GM19397 (cell line): ENCODE data around the gene MBTPS1.
A peak's percentile ranks its signal among the peaks of the same experiment; 100 is the strongest.

Source experiments
- ATAC-seq: cut with Tn5 transposase; IDR thresholded peaks from one replicate; pipeline ENCODE4 v1.9.1; 2021; ENCODE audit warnings: mild to moderate bottlenecking, moderate library complexity; ENCODE audit not compliant: unreplicated experiment

The MBTPS1 gene

DNA sequence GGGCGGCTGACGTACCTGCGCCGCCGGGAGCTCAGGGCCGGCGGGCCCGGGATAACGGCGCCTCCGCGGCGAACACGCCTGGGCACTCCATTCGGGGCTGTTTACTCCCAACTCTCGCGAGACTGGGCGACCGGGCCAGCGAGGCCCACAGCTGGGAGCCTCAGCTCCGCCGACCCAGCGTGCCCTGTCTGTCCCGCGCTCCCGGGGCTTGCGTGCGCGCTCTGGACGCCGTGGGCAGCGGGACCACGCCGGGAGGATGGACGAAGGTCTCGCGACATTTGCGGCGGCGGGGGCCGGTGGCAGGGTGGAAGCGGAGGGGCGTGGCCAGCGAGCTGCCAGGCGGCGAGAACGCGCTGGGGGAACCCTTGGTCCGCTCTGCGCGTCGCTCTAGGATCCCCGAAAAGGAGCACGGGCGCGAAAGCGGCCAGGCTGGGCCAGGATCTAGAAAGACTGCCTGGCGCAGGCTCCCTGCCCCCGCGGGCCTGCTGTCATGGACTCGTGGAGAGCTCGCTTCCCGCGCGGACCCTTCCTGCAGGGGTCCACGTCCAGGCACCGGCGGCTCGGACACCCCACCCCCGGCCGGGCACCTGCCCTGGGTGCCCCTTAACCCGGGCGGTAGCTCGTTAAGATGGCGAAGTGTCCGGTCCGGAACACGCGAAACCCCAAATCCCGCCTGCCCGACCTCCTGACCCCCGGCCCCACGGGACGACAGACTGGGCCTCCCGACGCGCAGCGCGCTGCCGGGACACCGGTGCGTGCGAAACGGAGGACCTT, at the start of gene MBTPS1:
Gene MBTPS1, minus strand, starts transcription at position 223 of the 774 bp plus-strand sequence. CDS start 15,159 bp downstream, outside the sequence.
- ATAC-seq = peak; percentile 94

DNA sequence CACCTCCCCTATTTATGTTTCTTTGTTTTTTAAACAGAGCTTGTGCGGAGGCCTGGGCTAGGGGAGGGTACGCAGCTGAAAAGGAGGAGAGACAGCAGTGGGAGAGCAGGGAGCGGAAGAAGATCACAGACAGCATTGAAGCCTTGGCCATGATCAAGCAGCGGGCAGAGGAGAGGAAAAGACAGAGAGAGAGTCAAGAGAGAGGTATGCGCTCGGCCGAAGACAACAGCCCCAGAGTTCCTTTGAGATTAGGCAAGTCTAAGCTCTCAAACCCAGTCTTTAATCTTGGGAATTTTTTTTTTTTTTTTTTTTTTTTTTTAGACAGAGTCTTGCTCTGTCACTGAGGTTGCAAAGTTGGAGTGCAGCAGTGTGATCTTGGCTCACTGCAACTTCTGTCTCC, 49.0 kb upstream of the MBTPS1 start:
- ATAC-seq = no peak

DNA sequence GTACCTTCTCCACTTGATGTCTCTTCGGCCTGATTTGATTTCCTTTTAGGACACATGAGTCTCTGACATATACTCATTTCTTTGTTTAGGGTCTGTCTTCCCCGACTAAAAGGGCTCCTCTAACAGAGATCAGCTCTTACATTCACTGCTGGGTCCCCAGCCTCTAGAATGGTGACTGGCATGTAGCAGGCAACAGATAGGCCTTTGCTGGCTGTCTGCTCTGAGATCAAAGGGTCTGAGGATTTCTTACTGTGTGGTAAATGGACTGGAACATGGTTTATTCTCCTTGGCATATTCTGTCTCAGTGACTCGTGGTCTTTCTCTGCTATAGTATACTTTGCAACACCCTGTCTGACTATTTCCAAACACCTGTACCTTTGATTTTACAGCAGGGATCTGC, 45.1 kb upstream of the MBTPS1 start:
- ATAC-seq = no peak

DNA sequence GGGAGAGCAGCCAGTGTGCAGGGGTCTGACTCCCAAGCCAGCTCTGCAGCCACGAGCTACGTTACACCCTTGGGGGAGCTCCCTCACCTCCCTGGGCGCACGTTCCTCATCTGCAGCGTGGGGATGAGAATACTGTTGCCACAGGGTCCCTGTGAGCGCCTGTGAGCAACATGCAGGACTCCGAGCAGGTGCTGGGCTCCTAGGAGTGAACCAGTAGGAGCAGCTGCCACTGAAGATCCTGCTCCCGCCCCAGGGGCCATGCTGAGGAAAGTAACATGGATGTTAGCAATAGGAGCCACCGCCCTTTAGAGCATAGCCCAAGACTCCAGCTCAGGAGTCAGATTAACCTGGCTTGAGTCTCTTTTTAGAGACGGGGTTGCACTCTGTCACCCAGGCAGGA, 44.3 kb upstream of the MBTPS1 start:
- ATAC-seq = no peak

DNA sequence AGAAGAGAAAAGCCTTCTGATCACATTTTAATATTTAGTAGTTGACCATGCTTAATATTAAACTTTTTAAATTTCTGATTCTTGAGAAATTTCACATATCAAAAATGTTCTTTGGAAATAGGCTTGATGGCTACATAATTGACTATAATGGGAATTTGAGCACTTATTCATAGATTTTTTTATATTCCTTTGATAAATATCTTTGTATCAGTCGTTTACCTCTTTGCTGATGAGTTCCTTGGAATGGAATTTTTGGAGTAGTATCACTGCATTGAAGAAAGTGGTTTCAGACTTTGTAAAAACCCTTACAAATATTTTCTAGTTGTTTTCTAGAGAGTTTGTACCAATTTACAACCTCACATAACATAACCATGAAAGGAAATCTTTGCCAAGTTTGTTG, 43.1 kb upstream of the MBTPS1 start:
- no peak for ATAC-seq

DNA sequence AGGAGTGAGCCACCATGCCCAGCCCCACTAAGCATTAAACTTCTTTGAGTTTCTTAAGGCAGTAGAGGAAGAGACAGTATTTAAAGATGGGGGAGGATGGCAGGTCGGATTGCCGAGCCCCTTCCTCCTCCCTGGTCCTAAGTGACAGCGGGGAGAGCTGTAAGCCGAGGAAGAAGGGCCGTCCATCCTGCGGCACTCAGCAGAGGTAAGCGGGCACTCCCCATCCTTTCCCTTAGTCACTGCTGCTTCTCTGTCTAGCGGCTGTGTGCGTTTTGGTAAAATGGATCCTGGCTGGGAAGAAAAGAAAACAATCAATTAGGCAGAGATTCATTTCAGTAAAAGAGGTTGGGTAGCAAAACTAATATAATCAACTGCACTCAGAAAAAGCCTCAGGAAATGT, 42.3 kb upstream of the MBTPS1 start:
- no peak for ATAC-seq

DNA sequence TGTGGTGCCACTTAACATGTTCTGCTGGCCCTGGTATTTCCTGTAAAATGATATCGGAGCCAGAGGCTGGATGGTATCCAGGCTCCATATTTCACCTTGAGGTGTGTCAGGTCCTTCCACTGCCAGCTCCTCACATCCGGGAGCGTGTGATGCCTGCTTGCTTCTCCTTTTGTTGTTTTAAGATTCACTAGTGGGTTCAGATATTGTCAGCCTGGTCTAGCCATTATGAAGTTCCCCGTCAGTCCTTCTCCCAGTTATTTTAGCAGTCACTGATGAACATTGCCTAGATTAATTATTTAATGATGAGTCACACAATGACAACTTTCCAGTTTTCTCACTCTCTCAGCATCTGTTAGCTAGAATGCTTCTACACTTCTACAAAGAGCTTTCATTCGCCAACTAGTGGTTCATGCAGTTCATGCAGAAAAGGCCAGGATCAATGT, 39.6 kb upstream of the MBTPS1 start:
- no peak for ATAC-seq

DNA sequence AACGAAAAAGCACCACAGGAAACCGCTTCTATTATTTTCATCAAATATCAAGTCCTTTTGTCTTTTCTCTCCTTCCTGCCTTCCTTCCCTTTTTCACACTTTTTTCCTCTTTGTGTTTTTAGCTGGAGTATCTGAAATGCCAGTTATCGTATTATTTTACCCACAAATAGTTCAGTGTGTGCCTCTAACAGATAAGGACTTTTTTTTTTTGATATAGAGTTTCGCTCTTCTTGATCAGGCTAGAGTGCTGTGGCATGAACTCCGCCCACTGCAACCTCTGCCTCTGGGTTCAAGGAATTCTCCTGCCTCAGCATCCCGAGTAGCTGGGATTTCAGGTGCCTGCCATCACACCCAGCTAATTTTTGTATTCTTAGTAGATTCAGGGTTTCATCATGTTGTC, 39.0 kb upstream of the MBTPS1 start:
- ATAC-seq = no peak

DNA sequence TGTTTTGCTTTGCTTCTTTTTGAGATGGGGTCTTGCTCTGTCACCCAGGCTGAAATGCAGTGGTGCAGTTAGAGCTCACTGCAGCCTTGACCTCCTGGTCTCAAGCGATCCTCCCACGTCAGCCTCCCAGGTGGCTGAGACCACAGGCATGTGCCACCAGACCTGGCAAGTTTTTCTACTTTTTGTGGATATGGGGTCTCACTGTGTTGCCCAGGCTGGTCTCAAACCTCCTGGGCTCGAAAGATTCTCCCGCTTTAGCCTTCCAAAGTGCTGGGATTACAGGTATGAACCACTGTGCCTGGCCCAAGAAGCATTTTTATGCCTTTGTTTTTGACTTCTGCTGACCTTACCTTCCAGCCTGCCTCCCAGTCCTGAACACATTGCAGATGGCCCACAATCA, 38.5 kb upstream of the MBTPS1 start:
- no peak for ATAC-seq

DNA sequence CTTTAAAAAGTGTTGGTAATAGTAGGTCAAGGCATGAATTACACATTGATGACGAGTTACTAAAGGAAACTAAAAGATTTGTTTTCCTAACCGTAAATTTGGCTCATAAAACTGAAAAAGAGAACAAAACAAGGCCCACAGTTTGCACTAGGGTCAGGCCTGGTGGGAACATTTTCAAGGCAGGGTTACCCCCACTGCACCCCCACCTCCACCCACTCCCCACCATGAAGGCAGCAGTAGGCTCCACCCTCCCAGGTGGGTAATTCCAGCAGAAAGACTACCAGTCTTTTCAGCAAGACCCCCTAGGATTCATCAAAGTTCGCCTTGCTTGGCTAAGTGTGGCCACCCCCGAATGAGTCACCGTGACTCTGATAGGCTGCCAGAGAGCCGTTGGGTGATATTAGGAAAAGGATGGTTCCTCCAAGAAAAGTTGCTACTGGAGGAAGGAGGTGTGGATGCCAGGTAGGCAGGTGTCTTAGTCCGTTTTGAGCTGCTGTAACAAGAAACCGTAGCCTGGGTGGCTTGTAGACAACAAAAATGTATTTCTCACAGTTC, 37.0 kb upstream of the MBTPS1 start:
- no peak for ATAC-seq

DNA sequence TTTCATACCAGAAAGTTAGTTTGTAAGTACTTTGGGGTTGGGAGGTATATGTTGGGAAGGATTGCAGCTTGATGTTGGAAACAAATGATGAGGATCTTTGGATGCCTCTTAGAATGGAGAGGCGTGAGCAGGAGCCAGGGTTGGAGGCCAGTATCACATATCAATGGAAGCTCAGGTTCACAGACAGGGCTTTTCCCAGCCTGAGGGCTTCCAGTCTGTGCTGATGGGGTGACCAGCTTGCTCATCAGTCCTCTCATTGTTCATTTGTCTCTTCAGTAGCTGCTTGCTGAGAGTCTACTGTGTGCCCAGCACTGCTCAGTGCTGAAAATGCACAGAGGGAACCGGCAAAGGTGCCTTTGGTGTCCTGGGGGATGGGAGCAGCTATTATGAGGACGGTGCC, 34.2 kb upstream of the MBTPS1 start:
- no peak for ATAC-seq

DNA sequence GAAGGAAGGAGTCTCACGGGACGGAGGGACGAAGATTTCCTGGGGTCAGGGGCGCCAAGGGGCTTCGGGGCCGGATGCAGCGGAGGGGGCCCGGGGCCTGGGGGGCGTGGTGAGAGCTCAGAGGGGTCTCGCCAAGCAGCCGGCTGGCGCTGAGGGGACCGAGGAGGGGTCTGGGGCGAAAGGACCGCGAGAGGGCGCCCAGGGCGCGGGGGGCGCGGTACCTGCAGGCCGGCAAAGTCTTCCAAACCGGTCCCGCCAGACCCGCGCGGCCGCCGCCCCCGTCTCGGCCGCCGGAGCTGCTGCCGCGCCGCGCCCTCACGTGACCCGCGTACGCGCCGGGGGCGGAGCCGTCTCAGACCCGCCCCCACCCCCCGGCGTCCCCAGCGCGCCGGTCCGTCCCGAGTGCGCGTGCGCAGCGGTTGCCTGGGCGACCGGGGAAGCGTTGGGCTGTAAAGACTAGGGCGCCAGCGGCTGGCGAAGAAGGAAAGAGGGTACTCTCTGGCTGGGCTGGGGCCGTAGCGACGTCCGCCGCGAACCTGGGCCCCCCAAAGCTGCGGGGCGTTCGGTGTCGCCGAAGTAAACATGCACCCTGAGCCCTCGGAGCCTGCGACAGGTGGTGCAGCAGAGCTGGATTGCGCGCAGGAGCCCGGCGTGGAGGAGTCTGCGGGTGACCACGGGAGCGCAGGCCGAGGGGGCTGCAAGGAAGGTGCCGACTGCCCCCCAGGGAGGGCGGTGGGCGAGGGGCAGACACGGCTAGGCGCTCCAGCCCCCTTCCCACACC, 28.3 kb upstream of the MBTPS1 start, which contains the start of the genes DNAAF1 and HSDL1:
Gene DNAAF1, plus strand, starts transcription at position 450 of the 781 bp plus-strand sequence. Its CDS starts 133 bp downstream, at position 583.
Gene HSDL1, minus strand, starts transcription at position 319 of the 781 bp plus-strand sequence. CDS start 13,856 bp downstream, outside the sequence.
- peak; percentile 89 for ATAC-seq

DNA sequence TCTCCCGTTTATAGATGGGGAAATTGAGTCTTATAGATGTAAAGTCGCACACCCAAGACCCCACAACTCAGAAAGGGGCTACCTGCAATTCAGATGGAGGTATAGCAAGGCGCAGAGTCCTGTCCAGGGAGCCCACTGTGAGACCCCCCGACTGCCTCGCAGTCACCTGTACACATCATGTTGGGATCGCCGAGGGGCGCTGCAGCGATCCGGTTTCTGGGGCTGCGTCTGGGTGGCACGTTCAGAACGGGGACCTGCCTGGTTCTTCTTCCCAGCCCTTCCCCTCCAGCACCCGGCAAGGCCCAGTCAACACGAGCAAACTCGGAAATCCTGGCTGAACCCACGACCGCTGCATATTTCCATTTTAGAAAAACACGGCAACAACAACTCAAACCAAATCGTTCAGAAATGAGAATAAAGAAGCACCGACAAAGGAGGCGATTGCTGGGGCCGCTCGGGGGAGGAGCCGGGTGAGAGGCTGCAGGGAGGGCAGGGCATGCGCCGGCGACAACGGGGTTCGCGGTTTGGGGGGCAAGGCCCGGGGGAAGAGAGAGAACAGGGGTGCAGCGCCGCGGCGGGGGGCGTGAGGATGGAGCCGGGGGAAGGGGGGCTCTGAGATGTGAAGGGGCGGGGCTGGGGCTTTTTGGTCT, 27.6 kb upstream of the MBTPS1 start:
- peak; percentile 5 for ATAC-seq

DNA sequence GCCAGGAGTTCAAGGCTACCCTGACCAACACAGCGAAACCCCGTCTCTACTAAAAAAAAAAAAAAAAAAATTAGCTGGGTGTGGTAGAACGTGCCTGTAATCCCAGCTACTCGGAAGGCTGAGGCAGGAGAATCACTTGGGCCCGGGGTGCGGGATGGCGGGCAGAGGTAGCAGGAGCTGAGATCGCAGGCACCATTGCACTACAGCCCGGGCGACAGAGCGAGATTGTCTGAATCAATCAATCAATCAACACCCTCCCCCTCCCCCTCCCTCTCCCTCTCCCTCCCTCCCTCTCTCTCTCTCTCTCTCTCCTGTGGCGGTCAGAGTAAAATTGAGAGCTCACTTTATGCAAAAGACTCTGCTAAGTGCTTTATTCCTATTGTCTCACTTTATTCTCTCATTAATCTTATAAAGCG, 27.1 kb upstream of the MBTPS1 start:
- no peak for ATAC-seq

DNA sequence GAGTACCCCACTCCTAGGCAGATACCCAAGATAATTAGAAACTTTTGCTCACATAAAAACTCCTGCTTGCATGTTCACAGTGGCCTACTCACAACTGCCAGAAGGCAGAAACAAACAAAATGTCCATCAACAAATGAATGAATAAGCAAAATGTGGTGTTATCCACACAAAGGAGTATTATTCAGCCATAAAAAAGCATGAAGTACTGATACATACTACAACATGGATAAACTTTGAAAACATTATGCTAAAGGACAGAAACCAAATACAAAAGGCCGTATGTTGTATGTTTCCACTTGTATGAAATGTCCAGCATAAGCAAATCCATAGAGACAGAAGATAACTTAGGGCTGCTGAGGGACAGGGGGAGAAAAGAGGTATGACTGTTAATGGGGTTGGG, 26.3 kb upstream of the MBTPS1 start:
- no peak for ATAC-seq

DNA sequence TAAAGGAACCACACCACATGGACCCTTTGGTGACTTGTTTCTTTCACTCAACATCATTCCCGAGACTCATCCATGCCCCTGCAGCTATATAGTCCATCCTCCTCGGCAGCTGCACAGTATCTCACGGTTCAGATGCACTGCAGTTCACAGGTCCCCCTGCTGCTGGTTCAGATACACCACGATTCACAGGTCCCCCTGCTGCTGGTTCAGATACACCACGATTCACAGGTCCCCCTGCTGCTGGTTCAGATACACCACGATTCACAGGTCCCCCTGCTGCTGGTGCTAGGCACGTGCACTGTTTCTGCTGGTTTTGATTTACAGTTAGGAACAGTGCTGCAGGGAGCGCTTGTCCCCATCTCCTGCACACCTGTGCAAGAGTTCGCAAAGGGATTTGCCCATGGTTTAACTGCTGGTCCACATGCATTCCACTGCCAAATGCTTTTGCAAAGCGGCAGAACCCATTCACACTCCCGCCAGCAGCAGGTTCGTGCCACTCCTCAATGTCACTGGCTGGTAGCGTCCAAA, 24.5 kb upstream of the MBTPS1 start:
- ATAC-seq = no peak

DNA sequence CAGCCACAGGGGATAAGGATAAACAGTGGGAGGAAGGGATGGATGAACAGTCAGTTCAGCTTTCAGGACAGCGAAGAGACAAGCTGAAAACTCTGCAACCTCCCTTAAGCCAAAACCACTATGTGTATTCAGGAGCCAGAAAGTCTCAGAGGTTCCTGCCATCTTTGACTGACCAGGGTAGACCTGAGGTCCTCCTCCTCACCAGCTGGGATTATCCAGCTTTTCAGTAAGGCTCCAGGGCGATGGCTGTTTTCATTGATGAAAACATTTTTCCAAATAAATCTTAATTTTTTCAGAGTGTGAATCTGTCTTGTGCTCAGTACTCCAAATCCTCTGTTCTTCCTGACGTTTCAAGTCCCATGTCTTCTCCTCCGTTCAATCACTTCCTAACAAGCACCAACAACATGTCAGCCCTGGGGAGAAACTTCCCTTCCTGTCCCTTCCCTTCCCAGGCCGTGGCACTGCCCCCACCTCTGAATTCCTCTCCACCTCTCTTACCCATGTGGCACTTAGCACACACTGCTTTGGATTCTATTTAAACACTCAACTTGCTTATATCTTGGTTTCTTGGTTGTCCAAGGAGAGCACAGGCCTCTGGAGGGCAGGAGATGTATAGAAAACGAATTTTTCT, 23.0 kb upstream of the MBTPS1 start:
- no peak for ATAC-seq

DNA sequence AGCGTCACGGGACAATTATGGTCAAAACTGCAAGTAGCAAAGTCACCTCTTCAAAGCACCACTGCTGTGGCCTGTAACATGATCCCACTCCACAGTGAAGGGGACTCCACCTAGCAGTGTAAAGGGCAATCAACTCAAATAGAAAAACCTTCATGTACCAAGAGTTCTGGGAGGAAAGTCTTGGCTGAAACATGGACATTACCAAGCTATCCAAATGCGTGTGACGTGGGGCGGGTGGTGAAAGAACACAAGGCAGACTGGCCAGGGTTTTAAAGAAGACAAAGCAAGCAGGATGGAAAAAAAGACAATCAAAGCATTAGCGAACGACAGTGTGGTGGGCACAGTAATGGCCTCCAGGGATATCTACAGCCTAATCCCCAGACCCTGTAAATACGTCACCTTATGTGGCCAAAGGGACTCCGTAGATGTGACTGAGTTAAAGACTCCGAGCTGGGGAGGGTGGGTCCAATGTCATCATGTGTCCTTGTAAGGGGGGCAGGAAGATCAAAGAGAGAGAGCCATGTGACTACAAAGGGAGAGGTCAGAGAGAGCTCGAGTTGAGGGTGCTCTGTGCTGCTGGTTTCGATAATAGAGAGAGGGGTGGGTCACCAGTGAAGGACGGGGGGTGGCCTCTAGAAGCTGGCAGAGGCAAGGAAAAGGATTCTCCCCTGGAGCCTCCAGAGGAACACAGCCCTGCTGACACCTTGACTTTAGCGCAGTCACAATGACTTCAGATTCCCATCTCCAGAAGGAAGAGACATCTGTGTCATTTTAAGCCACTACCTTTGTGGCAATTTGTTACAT, 22.3 kb upstream of the MBTPS1 start:
- no peak for ATAC-seq

DNA sequence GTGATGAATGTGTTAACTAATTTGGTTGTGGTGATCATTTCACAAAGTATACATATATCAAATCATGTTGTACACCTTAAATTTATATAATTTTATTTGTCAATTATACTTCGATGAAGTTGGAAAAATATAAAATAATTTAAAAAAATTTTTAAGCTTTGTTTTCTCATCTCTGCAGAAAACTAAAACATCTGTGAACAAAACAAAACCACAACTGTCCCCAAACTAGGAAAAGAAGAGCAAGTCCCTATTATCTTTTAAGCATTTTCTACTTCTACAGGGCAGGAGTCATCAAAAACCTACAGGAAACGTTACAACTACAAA, 21.7 kb upstream of the MBTPS1 start:
- ATAC-seq = no peak
